Superior temporal gyrus (tissue), 1 donor: ENCODE data around the gene HMGCS1.
"Not testable (repeated sequence)": the region's sequence is repeated elsewhere in the genome, so short reads cannot be mapped to it uniquely, and the experiment has no call there.

Experiments used
- DNase-seq: peaks from one replicate; pipeline ENCODE4 v3.0.0-alpha.2; 2016; ENCODE audit errors: extremely low spot score

HMGCS1 gene

DNA sequence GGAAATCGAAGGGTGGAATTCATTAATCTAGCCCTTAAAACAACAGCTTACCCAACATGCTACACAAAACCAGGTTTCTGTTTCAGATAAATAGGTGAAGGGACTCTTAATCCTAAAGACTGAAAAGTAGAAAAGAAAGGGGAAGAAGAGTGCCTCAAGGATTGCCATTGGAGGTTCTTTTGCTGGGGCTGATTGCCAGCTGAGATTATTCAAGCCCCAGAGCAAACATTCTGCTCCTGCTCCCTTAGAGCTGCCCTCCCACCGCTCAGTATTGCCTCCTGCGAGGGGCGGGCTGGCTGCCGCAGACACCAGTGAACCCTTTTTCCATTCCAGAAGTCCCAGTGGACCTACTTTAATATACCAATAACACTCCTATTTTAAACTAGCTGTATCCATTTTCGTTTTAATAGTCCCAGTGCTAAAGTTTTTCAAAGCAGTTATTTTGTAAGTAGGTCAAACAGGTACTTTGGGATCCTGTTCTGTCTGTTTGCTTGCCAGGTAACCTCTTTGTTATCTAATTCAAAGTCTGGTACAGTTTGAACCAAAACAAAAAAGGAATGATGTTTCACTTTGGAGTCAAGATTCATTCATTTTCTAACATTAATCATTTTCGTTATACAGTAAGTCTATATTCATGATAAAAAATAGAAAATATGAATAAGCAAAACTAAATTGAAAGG lies 38.6 kb downstream of the HMGCS1 start:
- DNase-seq = no peak

DNA sequence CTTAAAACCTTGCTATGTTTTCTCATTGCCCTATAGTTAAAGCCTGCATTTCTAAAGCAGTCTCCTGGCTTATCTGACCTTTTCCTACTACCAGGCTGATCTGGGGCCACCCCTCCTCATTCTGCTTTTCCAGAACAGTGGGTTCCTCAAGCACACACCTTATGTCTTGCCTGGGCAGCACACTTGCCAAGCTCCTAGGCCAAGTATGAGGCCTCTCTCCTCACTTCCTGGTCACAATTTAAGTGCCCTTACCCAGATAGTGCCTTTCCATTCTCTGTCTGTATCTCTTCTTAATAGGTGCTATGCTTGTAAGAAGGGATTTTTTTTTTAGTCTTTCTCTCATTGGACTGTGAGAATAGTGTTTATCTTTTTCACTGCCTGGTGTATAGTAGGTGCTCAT lies 39.7 kb downstream of the HMGCS1 start:
- no peak for DNase-seq

DNA sequence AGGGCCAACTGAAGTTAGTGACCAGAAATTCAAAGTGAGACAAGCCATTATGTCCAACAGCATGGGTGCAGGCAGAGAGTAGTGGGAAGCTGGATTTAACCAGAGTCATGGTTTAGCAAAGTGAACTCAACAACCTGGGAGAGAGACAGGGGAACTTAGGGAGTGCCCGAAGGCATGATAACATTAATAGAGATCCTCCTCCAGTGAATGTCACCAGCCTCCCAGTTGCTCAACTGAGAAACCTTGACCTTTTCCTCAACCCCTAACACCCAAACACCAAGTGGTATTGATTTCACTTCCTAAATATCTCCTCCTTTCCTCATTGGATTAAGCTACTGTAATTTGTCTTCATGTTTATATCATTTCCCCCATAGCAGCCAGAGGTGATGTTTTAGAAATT lies 42.6 kb downstream of the HMGCS1 start:
- DNase-seq = no peak

DNA sequence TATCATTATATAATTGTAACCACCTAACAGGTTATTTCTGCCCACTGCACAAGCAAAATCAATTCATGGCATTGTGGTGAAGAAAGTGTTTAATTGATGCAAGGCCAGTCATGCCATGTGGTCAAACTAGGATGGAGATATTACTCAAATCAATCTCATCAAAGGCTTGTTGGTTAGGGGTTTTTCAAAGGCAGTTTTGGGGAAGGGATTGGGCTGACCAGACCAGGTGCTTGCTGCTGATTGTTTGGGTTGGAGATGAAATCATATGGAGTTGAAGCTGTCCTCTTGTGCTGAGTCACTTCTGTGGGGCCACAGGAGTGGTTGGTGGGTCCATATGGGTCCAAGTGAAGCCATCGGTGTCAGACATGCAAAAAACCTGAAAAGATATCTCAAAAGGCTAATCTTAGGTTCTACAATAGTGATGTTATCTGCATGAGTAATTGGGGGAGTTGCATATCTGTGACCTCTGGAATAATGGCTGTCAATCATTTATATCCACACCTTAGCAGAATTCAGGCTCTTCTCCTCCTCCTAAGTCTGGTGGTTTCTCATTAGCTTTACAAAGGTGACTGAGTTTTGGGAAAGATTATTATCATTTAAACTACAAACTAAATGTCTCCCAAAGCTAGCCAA lies 44.9 kb downstream of the HMGCS1 start:
- DNase-seq = no peak

DNA sequence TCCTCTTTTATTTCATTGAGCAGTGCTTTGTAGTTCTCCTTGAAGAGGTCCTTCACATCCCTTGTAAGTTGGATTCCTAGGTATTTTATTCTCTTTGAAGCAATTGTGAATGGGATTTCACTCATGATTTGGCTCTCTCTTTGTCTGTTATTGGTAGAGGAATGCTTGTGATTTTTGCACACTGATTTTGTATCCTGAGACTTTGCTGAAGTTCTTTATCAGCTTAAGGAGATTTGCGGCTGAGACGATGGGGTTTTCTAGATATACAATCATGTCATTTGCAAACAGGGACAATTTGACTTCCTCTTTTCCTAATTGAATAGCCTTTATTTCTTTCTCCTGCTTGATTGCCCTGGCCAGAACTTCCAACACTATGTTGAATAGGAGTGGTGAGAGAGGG lies 50.9 kb downstream of the HMGCS1 start:
- DNase-seq = not testable (repeated sequence)

DNA sequence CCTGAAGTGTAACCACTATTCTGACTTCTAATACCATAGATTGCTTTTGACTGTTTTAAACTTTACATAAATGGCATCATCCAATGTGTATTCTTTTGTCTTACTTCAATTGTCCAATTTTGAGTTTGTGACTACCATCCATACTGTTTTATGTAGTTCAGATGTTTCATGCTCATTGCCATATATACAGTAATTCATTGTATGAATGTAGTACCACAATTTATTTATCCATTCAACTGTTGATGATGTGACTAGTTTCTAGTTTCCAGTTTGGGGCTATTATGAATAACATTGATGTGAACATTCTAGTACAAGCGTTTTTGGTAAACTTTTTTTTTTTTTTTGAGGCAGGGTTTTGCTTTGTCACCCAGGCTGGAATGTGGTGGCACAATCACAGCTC lies 55.1 kb downstream of the HMGCS1 start:
- DNase-seq = no peak

DNA sequence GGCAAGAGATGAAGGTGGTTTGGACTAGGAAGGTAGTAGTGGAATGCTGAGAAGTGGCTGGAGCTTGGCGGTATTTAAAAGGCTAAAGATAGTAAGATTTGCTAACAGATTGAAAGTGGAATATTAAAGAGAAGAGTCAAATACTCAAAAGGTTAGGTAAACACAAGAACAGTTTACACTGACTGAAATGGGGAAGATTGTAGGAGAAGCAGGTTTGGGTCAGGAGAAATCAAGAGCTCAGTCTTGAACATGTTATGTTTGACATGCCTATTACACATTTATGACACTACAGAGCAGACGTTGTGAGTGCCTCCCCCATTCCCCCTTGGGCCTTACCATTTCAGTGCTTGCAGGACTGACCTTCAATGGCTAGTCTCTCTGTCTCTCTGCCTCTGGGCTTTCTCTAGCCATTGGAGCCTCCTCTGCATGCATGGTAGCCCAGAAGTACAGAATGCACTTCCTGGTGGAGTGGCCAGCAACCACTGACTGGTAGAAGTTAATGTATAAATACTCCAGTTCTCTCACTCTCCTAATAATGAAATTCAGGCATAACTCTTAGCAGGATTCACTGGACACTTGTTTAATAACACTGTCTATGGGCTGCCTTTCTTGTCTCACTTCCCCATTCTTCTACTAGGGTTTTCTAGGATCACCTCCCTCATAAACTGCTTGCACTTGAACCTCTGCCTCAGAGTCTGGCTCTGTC lies 56.8 kb downstream of the HMGCS1 start:
- DNase-seq = no peak

DNA sequence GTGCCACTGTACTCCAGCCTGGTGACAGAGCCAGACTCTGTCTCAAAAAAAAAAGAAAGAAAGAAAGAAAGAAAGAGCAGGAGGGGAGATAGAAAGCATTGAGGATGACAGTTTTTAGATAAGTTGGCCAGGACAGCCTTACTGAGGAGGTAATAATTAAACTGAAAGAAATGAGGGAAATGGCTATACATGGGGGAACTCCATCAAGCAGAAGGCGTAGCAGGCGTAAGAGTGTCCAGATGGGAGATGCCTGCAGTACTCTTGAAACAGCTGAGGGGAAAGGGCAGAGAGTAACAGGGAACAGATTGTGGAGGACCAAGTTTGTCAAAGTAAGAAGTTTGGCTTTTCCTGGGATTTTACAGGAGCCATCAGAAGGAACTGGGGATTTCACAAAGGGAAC lies 57.5 kb downstream of the HMGCS1 start:
- DNase-seq = no peak

DNA sequence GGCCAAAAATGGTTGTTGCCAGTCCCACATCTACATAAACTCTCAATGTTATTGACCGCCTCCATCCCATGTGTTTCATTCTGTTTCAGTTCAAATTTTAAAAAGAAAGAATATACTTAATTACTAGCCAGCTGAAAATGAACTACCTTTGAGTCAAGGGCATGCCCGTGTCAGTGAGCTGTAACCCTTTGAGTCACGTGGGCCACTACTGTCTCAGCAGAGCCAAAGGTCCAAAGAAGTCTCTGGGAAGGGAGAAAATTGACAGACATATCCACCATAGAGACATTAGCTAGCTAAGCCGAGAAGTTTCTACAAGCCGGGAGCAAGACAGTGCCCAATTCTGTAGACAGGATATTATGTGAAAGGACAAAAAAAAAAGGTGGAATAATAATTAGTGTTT lies 61.5 kb downstream of the HMGCS1 start:
- DNase-seq = no peak

DNA sequence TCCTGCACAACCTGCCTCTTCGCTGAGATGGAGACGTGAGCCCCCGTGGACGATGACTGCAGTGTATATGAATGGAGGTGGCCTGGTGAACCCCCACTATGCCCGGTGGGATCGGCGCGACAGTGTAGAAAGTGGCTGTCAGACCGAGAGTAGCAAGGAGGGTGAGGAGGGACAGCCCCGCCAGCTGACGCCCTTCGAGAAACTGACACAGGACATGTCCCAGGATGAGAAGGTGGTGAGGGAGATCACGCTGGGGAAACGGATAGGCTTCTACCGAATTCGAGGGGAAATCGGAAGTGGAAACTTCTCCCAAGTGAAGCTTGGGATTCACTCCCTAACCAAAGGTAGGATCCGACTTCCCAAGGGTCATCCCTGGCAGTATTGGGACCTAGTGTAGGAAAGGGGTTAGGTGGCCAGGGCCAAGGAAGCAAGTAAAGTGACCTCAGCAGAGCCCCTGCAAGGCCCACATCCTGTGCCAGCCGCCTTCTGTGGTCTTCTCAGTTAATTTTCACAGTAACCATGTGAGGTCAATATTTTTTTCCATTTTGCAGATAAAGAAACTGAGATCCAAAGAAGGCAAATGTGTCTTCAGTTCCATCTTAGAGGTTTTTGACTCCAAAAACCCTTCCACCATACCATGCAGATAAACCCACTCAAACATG lies 67.4 kb downstream of the HMGCS1 start:
- no peak for DNase-seq

DNA sequence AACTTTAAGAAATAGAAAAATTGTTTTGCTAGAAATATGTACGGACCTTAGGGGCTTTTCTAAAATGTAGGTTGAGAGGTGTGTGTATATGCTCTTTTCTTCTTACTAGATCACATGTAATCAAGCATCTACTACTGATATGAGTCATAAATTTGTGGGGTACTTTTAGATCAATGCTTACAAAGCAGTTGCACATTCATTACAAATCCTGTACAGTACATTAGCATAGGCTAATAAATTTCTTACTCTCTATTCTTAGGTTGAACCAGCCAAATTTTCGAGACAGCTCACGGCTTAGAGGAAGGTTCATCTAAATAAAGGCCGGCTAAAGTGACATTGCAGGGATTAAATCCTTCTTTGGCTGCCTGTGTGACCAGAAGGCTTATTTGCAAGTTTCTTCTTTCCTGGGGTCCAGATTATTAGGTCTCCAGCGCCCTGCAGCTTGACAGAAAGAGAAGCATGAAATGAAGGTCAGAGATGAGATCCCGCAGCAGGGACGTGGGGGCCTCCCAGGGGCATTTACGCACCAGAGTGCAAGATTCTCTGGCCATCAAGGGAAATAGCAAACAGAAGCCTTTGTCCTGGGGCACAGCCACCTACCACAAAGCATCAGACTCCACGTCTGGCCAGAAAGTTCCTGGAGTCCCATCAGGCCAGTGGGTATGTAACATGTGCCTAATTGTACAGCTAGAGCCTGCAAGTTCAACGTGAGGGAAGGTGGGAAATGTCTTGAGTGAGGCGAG lies 68.2 kb downstream of the HMGCS1 start:
- DNase-seq = no peak

DNA sequence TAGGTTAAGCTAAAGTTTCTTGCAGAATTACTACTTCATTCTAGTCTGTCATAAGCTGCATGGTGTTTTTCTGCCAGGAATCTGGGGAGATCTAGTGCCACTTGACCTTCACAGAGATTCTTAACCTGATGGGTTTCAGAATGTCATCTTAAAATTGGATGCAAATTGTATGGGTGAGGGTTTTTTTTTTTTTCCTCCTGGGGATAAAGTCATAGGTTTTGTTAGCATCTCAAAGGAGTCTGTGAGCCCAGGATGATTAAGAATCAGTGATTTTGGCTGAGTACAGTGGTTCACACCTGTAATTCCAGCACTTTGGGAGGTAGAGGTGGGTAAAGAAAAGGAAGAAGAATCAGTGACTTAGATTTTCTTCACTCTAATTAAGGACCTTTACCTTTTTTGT lies 69.9 kb downstream of the HMGCS1 start:
- no peak for DNase-seq

DNA sequence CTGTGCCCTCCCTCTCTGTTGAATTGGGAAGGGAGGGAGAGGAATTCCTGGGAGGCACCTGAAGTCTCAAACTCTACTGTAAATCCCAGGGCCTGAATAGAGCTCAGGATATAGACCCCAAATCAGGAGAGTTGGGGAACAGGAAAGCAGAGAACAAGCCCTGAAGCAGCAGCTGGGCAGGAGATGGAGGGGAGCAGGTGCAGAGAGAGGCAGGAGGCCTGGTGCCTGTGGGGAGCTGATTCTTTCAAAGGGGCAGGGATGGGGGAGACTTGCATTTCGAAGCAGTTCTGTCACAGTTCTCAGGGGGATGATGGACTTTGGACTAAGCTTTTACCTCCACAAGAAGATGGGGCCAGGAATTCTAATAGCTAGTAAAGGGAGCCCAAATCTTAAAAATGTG lies 71.0 kb downstream of the HMGCS1 start:
- DNase-seq = no peak
